Bronchial epithelial cell (primary cell): ENCODE data around the gene MEI1. TPM values are rescaled to one million over a fixed set of nuclear protein-coding genes. Genes with fewer than 3 reads are reported as not detected.

Experiments used
- DNase-seq: peaks from one replicate; pipeline ENCODE4 v3.0.0-alpha.2; 2010; ENCODE audit warnings: low read depth
- FAIRE-seq: peaks from 2 replicates; lab custom pipeline; 2011; peaks lifted over from hg19 to GRCh38; lab: Jason Lieb, UNC
- H3K27me3 ChIP-seq: 2 replicates; pipeline ENCODE4 v1.5.1; 2011; ENCODE audit warnings: low read length; ENCODE audit not compliant: control insufficient read depth, insufficient read depth
- H3K36me3 ChIP-seq: 2 replicates; pipeline ENCODE4 v1.5.1; 2011; ENCODE audit warnings: low read length; ENCODE audit not compliant: control insufficient read depth, insufficient read depth
- H3K4me3 ChIP-seq: 2 replicates; pipeline ENCODE4 v1.5.1; 2011; ENCODE audit warnings: mild to moderate bottlenecking, low read depth, low read length, control low read depth
- total RNA-seq: library from RNA; depleted of rRNA; stranded (reverse); fragments of >200 nt; gene quantifications from 2 replicates; pipeline ENCODE4 v1.2.1, GENCODE V29; 2014
- TF ChIP-seq, protein P1 (sequence below): IDR thresholded peaks from 2 replicates; pipeline ENCODE4 v1.5.1; 2011; ENCODE audit warnings: mild to moderate bottlenecking, moderate library complexity, low read length, control low read depth, inconsistent platforms; ENCODE audit not compliant: insufficient read depth, severe bottlenecking

Gene MEI1
- total RNA-seq, 1 donor from 2014 or later, result not detected

DNA sequence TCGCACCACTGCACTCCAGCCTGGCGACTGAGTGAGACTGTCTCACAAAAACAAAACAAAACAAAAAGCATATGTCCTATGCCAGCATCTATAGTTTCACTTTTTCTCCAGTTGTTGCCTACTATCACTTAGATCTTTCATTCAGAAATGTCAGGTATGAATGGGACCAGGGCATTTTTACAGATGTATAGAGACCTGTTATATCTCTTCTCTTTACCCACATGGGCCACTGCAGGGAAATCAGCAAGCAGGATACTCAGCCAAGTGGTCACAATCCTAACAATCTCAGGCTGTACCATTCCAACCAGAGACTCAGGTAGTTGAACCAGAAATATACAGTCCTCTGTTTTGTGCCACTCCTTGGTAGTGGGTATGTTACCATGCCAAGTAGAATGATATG is 117.6 kb downstream of the MEI1 start:
- no peaks in the 10 kb centered on the region for H3K27me3 ChIP-seq
- peaks cover 3% of the 10 kb centered on the region for H3K36me3 ChIP-seq
- FAIRE-seq, result no peak
- no peak for DNase-seq
- no peak overlapping the region for H3K4me3 ChIP-seq
- TF ChIP-seq, protein P1, sequence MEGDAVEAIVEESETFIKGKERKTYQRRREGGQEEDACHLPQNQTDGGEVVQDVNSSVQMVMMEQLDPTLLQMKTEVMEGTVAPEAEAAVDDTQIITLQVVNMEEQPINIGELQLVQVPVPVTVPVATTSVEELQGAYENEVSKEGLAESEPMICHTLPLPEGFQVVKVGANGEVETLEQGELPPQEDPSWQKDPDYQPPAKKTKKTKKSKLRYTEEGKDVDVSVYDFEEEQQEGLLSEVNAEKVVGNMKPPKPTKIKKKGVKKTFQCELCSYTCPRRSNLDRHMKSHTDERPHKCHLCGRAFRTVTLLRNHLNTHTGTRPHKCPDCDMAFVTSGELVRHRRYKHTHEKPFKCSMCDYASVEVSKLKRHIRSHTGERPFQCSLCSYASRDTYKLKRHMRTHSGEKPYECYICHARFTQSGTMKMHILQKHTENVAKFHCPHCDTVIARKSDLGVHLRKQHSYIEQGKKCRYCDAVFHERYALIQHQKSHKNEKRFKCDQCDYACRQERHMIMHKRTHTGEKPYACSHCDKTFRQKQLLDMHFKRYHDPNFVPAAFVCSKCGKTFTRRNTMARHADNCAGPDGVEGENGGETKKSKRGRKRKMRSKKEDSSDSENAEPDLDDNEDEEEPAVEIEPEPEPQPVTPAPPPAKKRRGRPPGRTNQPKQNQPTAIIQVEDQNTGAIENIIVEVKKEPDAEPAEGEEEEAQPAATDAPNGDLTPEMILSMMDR, result no peak

DNA sequence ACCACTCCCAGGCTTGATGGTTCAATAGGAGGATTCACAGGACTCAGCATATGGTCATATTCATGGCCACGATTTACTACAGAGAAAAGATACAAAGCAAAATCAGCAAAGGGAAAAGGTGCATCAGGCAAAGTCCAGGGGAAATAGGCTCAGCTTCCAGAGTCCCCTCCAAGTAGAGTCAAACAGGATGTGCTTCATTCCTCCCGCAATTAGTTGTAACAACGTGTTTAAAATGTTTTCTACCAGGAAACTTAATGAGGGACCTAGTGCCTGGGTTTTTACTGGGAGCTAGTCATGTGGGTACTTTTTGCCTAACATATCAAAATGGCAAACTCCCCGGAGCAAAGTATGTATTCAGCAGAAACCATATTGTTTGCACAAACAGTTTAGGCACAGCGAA is 118.7 kb downstream of the MEI1 start:
- H3K27me3 ChIP-seq, result no peaks in the 10 kb centered on the region
- DNase-seq (no peak), FAIRE-seq (peak; percentile 75)
- H3K4me3 ChIP-seq, result no peak overlapping the region
- peaks cover 3% of the 10 kb centered on the region for H3K36me3 ChIP-seq
- TF ChIP-seq, protein P1, result no peak

DNA sequence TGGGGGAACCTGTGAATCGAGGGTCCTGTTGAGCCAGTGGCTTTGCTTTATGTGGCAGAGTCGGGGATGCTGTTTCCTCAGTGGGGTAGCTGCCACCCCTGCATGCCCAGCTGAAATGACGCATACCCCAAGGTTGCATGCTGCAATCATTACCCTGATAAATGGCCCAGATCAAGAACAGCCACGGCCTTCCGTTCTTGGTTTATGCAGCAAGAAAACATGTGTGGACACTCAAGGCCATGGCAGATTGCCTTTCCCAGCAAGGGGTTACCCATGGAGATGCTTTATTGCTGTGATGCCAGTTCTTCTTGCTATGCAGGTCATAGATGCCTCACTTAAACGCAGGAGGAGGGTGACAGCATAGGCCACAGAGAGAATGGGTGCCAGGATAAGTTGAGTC is 119.3 kb downstream of the MEI1 start:
- FAIRE-seq (no peak), DNase-seq (no peak)
- peaks cover 2% of the 10 kb centered on the region for H3K36me3 ChIP-seq
- no peak overlapping the region for H3K4me3 ChIP-seq
- TF ChIP-seq, protein P1, result no peak
- H3K27me3 ChIP-seq, result no peaks in the 10 kb centered on the region

DNA sequence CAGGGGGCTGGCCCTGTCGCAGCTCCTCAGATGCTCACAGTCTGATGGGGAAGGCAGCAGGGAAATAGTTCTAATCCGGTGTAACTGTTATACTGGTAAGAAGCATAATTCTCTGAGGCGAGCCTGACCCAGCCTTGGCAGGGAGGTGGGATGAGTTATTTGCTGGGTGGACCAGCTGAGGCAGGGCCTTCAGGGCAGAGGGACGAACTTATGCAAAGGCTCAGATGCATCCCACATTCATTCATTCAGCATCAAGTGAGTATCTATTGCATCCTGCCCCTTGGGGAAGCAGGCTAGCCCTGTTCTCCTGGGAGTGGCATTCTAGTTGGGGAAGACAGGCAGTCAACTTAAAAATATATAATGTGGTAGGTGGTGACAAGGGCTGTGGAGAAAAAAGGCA is 120.0 kb downstream of the MEI1 start:
- Histone ChIP-seq H3K27me3 (no peaks in the 10 kb centered on the region), H3K4me3 (no peak overlapping the region), H3K36me3 (no peaks in the 10 kb centered on the region)
- no peak for FAIRE-seq
- DNase-seq, result no peak
- TF ChIP-seq, protein P1, result no peak

DNA sequence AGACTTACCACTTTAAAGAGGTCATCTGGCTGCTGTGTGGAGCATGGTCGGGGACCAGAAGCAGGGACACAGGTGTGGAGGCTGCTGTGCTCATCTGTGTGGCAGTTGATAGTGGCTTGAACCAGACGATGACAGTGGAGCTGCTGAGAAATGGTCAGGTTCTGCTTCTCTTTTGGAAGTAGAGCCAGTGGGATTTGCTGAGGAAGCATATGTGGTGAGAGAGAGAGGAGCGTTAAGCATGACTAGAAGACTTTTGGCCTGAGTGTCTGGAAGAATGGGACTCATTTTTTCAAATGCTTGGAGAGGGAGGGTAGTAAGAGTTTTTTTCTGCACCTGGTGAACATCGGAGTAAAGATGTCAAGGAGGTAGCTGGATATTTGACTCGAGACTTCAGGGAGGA is 121.1 kb downstream of the MEI1 start:
- DNase-seq (no peak), FAIRE-seq (no peak)
- H3K4me3 ChIP-seq, result no peak overlapping the region
- H3K36me3 ChIP-seq, result no peaks in the 10 kb centered on the region
- no peaks in the 10 kb centered on the region for H3K27me3 ChIP-seq
- TF ChIP-seq, protein P1, result no peak
